GM23338 (cell line): ENCODE measurements around the gene LMF2. TPM values are rescaled to one million over a fixed set of nuclear protein-coding genes. Genes with fewer than 3 reads are reported as not detected.

Experiments
- ATAC-seq: fragments of 200-7000 bp; cut with Tn5 transposase; 3 replicates; pipeline ENCODE4 v1.9.1; 2020
- DNase-seq: peaks from one replicate; pipeline ENCODE4 v3.0.0-alpha.2; 2015; ENCODE audit warnings: low spot score
- H2AFZ ChIP-seq: fragments of 200-600 bp; sonication (generic); 2 replicates; pipeline ENCODE4 v1.8.0; 2016; ENCODE audit warnings: antibody characterized with exemption, mild to moderate bottlenecking, moderate library complexity
- H3F3A ChIP-seq: fragments of 200-600 bp; sonication (generic); replicated peaks from 2 replicates; pipeline ENCODE4 v1.8.0; 2017; ENCODE audit warnings: antibody characterized with exemption, mixed run types, low read depth
- H3K27ac ChIP-seq: fragments of 200-600 bp; sonication (generic); 2 replicates; pipeline ENCODE4 v1.6.1; 2016; ENCODE audit warnings: low read depth
- H3K27me3 ChIP-seq: fragments of 200-600 bp; sonication (generic); 2 replicates; pipeline ENCODE4 v1.8.0; 2016; ENCODE audit warnings: mild to moderate bottlenecking, mixed run types, moderate library complexity; ENCODE audit not compliant: insufficient read depth
- H3K36me3 ChIP-seq: fragments of 200-600 bp; sonication (generic); 2 replicates; pipeline ENCODE4 v1.8.0; 2016; ENCODE audit warnings: mild to moderate bottlenecking; ENCODE audit not compliant: insufficient read depth
- H3K4me1 ChIP-seq: fragments of 200-600 bp; sonication (generic); 2 replicates; pipeline ENCODE4 v1.8.0; 2016; ENCODE audit warnings: mild to moderate bottlenecking, moderate library complexity; ENCODE audit not compliant: insufficient read depth
- H3K4me2 ChIP-seq: fragments of 200-600 bp; sonication (generic); 2 replicates; pipeline ENCODE4 v1.7.1; 2017; ENCODE audit warnings: mixed run types
- H3K4me3 ChIP-seq: fragments of 200-600 bp; sonication (generic); 2 replicates; pipeline ENCODE4 v1.6.1; 2016; ENCODE audit warnings: mixed run types
- H3K79me2 ChIP-seq: fragments of 200-600 bp; sonication (generic); replicated peaks from 2 replicates; pipeline ENCODE4 v1.8.0; 2017; ENCODE audit warnings: mild to moderate bottlenecking; ENCODE audit not compliant: insufficient read depth
- H3K9me2 ChIP-seq: fragments of 200-600 bp; sonication (generic); 2 replicates; pipeline ENCODE4 v1.8.0; 2017; ENCODE audit not compliant: insufficient read depth
- H4K20me1 ChIP-seq: fragments of 200-600 bp; sonication (generic); replicated peaks from 2 replicates; pipeline ENCODE4 v1.8.0; 2017; ENCODE audit warnings: mild to moderate bottlenecking; ENCODE audit not compliant: insufficient read depth
- H3K27ac Mint-ChIP-seq: 2 replicates; pipeline ENCODE4 v1.8.0; 2020; ENCODE audit warnings: inconsistent platforms, mild to moderate bottlenecking, moderate library complexity, mixed read lengths
- H3K27me3 Mint-ChIP-seq: 3 replicates; pipeline ENCODE4 v1.8.0; 2022; ENCODE audit warnings: low read depth, mild to moderate bottlenecking, moderate library complexity, mixed read lengths, inconsistent platforms; ENCODE audit not compliant: insufficient read depth, poor library complexity
- H3K36me3 Mint-ChIP-seq: 3 replicates; pipeline ENCODE4 v1.8.0; 2021; ENCODE audit warnings: low read depth, mild to moderate bottlenecking, inconsistent platforms, moderate library complexity, mixed read lengths
- H3K4me1 Mint-ChIP-seq: 3 replicates; pipeline ENCODE4 v1.8.0; 2020; ENCODE audit warnings: mild to moderate bottlenecking, inconsistent platforms, mixed read lengths
- H3K4me3 Mint-ChIP-seq: 3 replicates; pipeline ENCODE4 v1.8.0; 2021; ENCODE audit warnings: moderate library complexity, mild to moderate bottlenecking, inconsistent platforms, mixed read lengths
- H3K9me3 Mint-ChIP-seq: 3 replicates; pipeline ENCODE4 v1.8.0; 2020; ENCODE audit warnings: moderate library complexity, mild to moderate bottlenecking, inconsistent platforms, mixed read lengths
- CREB1 ChIP-seq: fragments of 250-450 bp; sonication (Bioruptor Pico); IDR thresholded peaks from 2 replicates; pipeline ENCODE4 v1.5.0; 2020; ENCODE audit warnings: low read depth, mild to moderate bottlenecking, moderate library complexity
- EZH2 ChIP-seq: fragments of 200-600 bp; sonication (generic); IDR thresholded peaks from one replicate; pipeline ENCODE4 v1.8.0; 2017; ENCODE audit warnings: antibody characterized with exemption, mild to moderate bottlenecking, low read depth; ENCODE audit not compliant: unreplicated experiment
- EZH2phosphoT487 ChIP-seq: fragments of 200-600 bp; sonication (generic); IDR thresholded peaks from one replicate; pipeline ENCODE4 v1.8.1; 2018; ENCODE audit warnings: antibody characterized with exemption; ENCODE audit not compliant: unreplicated experiment
- JUNB ChIP-seq: IDR thresholded peaks from one replicate; pipeline ENCODE4 v1.6.1; 2016; ENCODE audit warnings: antibody characterized with exemption; ENCODE audit not compliant: unreplicated experiment
- NANOG ChIP-seq: IDR thresholded peaks from 2 replicates; pipeline ENCODE4 v1.6.1; 2016; ENCODE audit warnings: antibody characterized with exemption, borderline replicate concordance
- POLR2AphosphoS5 ChIP-seq: IDR thresholded peaks from 2 replicates; pipeline ENCODE4 v1.6.1; 2016; ENCODE audit warnings: antibody characterized with exemption, low read depth
- STAT1 ChIP-seq: IDR thresholded peaks from one replicate; pipeline ENCODE4 v1.6.1; 2016; ENCODE audit warnings: antibody characterized with exemption; ENCODE audit not compliant: unreplicated experiment
- ZNF114 ChIP-seq: fragments of 250-450 bp; sonication (Bioruptor Pico); IDR thresholded peaks from 2 replicates; pipeline ENCODE4 v1.5.0; 2020; ENCODE audit warnings: mild to moderate bottlenecking, moderate library complexity
- ZNF331 ChIP-seq: fragments of 250-450 bp; sonication (Bioruptor Pico); IDR thresholded peaks from 2 replicates; pipeline ENCODE4 v1.5.0; 2020; ENCODE audit warnings: low read depth, mild to moderate bottlenecking, moderate library complexity
- polyA plus RNA-seq: library from polyadenylated mRNA; unstranded; fragments of >200 nt; fragmentation: Nextera tagmentation; extraction: Ambion mirVana; gene quantifications from 2 replicates; pipeline ENCODE4 v1.2.1, GENCODE V29; 2016
- total RNA-seq: library from RNA; depleted of rRNA; stranded (reverse); fragments of >200 nt; shearing (Covaris generic); gene quantifications from 2 replicates; pipeline ENCODE4 v1.2.3, GENCODE V29; 2014
- TF ChIP-seq, protein P1 (sequence below): IDR thresholded peaks from one replicate; pipeline ENCODE4 v1.6.1; 2018; ENCODE audit warnings: antibody characterized with exemption; ENCODE audit not compliant: unreplicated experiment
- TF ChIP-seq, protein P2 (sequence below): IDR thresholded peaks from 2 replicates; pipeline ENCODE4 v1.6.1; 2016; ENCODE audit warnings: antibody characterized with exemption
- TF ChIP-seq, protein P3 (sequence below): fragments of 250-450 bp; sonication (Bioruptor Pico); IDR thresholded peaks from 2 replicates; pipeline ENCODE4 v1.5.0; 2020; ENCODE audit warnings: mild to moderate bottlenecking, moderate library complexity
- TF ChIP-seq, protein P4 (sequence below), 2 experiments: fragments of 200-600 bp in 1 of 2; sonication (generic) in 1 of 2; conservative IDR thresholded peaks; 2 replicates each; pipeline versions ENCODE4 v1.5.1 to v1.6.1; 2016 to 2017; ENCODE audit warnings: antibody characterized with exemption in 2 of 2, low read depth in 2 of 2, mild to moderate bottlenecking in 2 of 2, moderate library complexity in 1 of 2

Gene LMF2
- total and polyA plus RNA-seq, 2 experiments from 2014 or later, result 15.6 to 36.3 TPM

DNA sequence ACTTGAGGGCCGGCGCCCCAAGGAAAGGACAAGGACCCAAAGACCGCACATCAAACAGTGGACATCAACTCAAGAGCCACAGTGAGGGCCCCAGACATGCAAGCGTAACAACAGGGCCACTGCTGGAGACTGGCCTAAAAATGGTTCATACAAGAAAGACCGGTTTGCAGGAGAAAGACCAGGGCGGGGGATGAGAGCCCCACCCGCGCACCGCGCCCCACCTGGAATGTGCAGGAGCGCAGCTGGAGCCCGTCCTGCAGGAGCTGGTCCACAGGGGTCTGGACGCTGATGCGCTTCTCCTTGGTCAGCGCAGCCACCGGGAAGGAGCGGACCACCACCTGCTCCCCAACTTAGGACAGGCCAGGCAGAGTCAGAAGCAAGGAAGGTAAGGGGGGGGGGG is 46.6 kb downstream of the LMF2 start:
- TF ChIP-seq ZNF114 (CRISPR knock-in tag) (no peak), EZH2phosphoT487 (no peak), CREB1 (CRISPR knock-in tag) (no peak), ZNF331 (CRISPR knock-in tag) (no peak), EZH2 (no peak), POLR2AphosphoS5 (no peak), NANOG (no peak), STAT1 (no peak), JUNB (no peak)
- TF ChIP-seq, protein P1, sequence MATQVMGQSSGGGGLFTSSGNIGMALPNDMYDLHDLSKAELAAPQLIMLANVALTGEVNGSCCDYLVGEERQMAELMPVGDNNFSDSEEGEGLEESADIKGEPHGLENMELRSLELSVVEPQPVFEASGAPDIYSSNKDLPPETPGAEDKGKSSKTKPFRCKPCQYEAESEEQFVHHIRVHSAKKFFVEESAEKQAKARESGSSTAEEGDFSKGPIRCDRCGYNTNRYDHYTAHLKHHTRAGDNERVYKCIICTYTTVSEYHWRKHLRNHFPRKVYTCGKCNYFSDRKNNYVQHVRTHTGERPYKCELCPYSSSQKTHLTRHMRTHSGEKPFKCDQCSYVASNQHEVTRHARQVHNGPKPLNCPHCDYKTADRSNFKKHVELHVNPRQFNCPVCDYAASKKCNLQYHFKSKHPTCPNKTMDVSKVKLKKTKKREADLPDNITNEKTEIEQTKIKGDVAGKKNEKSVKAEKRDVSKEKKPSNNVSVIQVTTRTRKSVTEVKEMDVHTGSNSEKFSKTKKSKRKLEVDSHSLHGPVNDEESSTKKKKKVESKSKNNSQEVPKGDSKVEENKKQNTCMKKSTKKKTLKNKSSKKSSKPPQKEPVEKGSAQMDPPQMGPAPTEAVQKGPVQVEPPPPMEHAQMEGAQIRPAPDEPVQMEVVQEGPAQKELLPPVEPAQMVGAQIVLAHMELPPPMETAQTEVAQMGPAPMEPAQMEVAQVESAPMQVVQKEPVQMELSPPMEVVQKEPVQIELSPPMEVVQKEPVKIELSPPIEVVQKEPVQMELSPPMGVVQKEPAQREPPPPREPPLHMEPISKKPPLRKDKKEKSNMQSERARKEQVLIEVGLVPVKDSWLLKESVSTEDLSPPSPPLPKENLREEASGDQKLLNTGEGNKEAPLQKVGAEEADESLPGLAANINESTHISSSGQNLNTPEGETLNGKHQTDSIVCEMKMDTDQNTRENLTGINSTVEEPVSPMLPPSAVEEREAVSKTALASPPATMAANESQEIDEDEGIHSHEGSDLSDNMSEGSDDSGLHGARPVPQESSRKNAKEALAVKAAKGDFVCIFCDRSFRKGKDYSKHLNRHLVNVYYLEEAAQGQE, result no peak
- TF ChIP-seq, protein P2, sequence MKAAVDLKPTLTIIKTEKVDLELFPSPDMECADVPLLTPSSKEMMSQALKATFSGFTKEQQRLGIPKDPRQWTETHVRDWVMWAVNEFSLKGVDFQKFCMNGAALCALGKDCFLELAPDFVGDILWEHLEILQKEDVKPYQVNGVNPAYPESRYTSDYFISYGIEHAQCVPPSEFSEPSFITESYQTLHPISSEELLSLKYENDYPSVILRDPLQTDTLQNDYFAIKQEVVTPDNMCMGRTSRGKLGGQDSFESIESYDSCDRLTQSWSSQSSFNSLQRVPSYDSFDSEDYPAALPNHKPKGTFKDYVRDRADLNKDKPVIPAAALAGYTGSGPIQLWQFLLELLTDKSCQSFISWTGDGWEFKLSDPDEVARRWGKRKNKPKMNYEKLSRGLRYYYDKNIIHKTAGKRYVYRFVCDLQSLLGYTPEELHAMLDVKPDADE, result no peak
- TF ChIP-seq, protein P3, sequence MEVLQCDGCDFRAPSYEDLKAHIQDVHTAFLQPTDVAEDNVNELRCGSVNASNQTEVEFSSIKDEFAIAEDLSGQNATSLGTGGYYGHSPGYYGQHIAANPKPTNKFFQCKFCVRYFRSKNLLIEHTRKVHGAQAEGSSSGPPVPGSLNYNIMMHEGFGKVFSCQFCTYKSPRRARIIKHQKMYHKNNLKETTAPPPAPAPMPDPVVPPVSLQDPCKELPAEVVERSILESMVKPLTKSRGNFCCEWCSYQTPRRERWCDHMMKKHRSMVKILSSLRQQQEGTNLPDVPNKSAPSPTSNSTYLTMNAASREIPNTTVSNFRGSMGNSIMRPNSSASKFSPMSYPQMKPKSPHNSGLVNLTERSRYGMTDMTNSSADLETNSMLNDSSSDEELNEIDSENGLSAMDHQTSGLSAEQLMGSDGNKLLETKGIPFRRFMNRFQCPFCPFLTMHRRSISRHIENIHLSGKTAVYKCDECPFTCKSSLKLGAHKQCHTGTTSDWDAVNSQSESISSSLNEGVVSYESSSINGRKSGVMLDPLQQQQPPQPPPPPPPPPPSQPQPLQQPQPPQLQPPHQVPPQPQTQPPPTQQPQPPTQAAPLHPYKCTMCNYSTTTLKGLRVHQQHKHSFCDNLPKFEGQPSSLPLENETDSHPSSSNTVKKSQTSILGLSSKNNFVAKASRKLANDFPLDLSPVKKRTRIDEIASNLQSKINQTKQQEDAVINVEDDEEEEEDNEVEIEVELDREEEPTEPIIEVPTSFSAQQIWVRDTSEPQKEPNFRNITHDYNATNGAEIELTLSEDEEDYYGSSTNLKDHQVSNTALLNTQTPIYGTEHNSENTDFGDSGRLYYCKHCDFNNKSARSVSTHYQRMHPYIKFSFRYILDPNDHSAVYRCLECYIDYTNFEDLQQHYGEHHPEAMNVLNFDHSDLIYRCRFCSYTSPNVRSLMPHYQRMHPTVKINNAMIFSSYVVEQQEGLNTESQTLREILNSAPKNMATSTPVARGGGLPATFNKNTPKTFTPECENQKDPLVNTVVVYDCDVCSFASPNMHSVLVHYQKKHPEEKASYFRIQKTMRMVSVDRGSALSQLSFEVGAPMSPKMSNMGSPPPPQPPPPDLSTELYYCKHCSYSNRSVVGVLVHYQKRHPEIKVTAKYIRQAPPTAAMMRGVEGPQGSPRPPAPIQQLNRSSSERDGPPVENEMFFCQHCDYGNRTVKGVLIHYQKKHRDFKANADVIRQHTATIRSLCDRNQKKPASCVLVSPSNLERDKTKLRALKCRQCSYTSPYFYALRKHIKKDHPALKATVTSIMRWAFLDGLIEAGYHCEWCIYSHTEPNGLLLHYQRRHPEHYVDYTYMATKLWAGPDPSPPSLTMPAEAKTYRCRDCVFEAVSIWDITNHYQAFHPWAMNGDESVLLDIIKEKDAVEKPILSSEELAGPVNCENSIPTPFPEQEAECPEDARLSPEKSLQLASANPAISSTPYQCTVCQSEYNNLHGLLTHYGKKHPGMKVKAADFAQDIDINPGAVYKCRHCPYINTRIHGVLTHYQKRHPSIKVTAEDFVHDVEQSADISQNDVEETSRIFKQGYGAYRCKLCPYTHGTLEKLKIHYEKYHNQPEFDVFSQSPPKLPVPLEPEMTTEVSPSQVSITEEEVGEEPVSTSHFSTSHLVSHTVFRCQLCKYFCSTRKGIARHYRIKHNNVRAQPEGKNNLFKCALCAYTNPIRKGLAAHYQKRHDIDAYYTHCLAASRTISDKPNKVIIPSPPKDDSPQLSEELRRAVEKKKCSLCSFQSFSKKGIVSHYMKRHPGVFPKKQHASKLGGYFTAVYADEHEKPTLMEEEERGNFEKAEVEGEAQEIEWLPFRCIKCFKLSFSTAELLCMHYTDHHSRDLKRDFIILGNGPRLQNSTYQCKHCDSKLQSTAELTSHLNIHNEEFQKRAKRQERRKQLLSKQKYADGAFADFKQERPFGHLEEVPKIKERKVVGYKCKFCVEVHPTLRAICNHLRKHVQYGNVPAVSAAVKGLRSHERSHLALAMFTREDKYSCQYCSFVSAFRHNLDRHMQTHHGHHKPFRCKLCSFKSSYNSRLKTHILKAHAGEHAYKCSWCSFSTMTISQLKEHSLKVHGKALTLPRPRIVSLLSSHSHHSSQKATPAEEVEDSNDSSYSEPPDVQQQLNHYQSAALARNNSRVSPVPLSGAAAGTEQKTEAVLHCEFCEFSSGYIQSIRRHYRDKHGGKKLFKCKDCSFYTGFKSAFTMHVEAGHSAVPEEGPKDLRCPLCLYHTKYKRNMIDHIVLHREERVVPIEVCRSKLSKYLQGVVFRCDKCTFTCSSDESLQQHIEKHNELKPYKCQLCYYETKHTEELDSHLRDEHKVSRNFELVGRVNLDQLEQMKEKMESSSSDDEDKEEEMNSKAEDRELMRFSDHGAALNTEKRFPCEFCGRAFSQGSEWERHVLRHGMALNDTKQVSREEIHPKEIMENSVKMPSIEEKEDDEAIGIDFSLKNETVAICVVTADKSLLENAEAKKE, result no peak
- TF ChIP-seq, protein P4, sequence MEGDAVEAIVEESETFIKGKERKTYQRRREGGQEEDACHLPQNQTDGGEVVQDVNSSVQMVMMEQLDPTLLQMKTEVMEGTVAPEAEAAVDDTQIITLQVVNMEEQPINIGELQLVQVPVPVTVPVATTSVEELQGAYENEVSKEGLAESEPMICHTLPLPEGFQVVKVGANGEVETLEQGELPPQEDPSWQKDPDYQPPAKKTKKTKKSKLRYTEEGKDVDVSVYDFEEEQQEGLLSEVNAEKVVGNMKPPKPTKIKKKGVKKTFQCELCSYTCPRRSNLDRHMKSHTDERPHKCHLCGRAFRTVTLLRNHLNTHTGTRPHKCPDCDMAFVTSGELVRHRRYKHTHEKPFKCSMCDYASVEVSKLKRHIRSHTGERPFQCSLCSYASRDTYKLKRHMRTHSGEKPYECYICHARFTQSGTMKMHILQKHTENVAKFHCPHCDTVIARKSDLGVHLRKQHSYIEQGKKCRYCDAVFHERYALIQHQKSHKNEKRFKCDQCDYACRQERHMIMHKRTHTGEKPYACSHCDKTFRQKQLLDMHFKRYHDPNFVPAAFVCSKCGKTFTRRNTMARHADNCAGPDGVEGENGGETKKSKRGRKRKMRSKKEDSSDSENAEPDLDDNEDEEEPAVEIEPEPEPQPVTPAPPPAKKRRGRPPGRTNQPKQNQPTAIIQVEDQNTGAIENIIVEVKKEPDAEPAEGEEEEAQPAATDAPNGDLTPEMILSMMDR (conservative IDR thresholded peaks at IDR 0.05; ENCODE audit: low read depth in 2 of 2), result no peak
- H4K20me1 ChIP-seq, result peaks cover 6% of the 10 kb centered on the region
- no peaks in the 10 kb centered on the region for H3K36me3 ChIP-seq
- no peak overlapping the region for H3K4me3 ChIP-seq
- H3K9me3 Mint-ChIP-seq, result no peaks in the 10 kb centered on the region
- no peak overlapping the region for H3K27ac Mint-ChIP-seq
- no peaks in the 10 kb centered on the region for H3K9me2 ChIP-seq
- peaks cover 41% of the 10 kb centered on the region for H3K36me3 Mint-ChIP-seq
- H3K4me2 ChIP-seq, result no peak overlapping the region
- H3K4me3 Mint-ChIP-seq, result no peak overlapping the region
- DNase-seq, result no peak
- no peak overlapping the region for H2AFZ ChIP-seq
- H3F3A ChIP-seq, result 0 out of 2 replicates have a peak, but pooled peaks cover 3% of the 10 kb centered on the region
- H3K4me1 ChIP-seq, result no peaks in the 10 kb centered on the region
- no peaks in the 10 kb centered on the region for H3K27me3 ChIP-seq
- no peak for ATAC-seq
- H3K4me1 Mint-ChIP-seq, result no peaks in the 10 kb centered on the region; the same call in 2 of the 3 replicates
- peaks cover 10% of the 10 kb centered on the region for H3K27me3 Mint-ChIP-seq
- no peaks in the 10 kb centered on the region for H3K79me2 ChIP-seq
- no peak overlapping the region for H3K27ac ChIP-seq
